ENCODE measurements around the gene POU2AF3.

DNA sequence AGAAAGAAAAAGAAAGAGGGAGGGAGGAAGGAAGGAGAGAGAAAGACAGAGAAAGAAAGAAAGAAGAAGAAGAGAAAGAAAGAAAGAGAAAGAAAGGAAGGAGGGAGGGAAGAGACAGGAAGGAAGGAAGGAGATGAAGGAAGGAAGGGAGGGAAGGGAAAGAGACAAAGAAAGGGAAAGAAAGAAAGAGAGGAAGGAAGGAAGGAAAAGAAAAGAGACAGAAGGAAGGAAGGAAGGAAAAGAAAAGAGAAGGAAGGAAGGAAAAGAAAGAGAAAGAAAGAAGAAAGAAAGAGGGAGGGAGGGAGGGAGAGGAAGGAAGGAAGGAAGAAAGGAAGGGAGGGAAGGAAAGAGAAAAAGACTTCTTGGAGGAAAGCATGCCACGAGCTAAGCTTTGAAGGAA, 33.7 kb upstream of the POU2AF3 start:
- TF ChIP-seq CTCF (IDR thresholded peaks at IDR 0.05) (no peak), POLR2A (IDR thresholded peaks at IDR 0.05) (no peak)
